Mesenchymal stem cell (in vitro differentiated cells and primary cell): Measurements from ENCODE around the gene WDR70.

Source experiments
- DNase-seq: peaks from one replicate; pipeline ENCODE4 v3.0.0-alpha.2; 2013
- H2AFZ ChIP-seq: one replicate; pipeline ENCODE4 v1.6.1; 2013; ENCODE audit warnings: low read depth, mild to moderate bottlenecking, control low read depth, inconsistent platforms, low read length, moderate library complexity
- H2AK5ac ChIP-seq: 2 replicates; pipeline ENCODE4 v1.6.1; 2013; ENCODE audit warnings: low read length, moderate library complexity, mild to moderate bottlenecking, inconsistent platforms; ENCODE audit not compliant: severe bottlenecking
- H2BK120ac ChIP-seq: one replicate; pipeline ENCODE4 v1.6.1; 2013; ENCODE audit warnings: low read depth, mild to moderate bottlenecking, inconsistent platforms, low read length, moderate library complexity
- H2BK12ac ChIP-seq, 2 experiments: one replicate each; pipeline ENCODE4 v1.6.1; 2013; ENCODE audit warnings: inconsistent platforms in 2 of 2, low read length in 2 of 2, mild to moderate bottlenecking in 2 of 2, moderate library complexity in 2 of 2, control low read depth in 1 of 2
- H2BK15ac ChIP-seq: one replicate; pipeline ENCODE4 v1.6.1; 2013; ENCODE audit warnings: mild to moderate bottlenecking, low read depth, inconsistent platforms; ENCODE audit not compliant: poor library complexity, severe bottlenecking
- H2BK5ac ChIP-seq: 2 replicates; pipeline ENCODE4 v1.6.1; 2013; ENCODE audit warnings: low read depth, mild to moderate bottlenecking, low read length, control low read depth, inconsistent platforms; ENCODE audit not compliant: poor library complexity, severe bottlenecking
- H3K14ac ChIP-seq, 2 experiments: one replicate each; pipeline ENCODE4 v1.6.1; 2013; ENCODE audit warnings: inconsistent platforms in 2 of 2, low read length in 2 of 2, control low read depth in 1 of 2, mild to moderate bottlenecking in 1 of 2, moderate library complexity in 1 of 2
- H3K18ac ChIP-seq, 2 experiments: one replicate each; pipeline ENCODE4 v1.6.1; 2013; ENCODE audit warnings: inconsistent platforms in 2 of 2, low read length in 2 of 2, control low read depth in 1 of 2, low read depth in 1 of 2, mild to moderate bottlenecking in 1 of 2
- H3K23ac ChIP-seq, 2 experiments: one replicate each; pipeline ENCODE4 v1.6.1; 2013; ENCODE audit warnings: inconsistent platforms in 2 of 2, low read length in 2 of 2, mild to moderate bottlenecking in 2 of 2, moderate library complexity in 2 of 2, control low read depth in 1 of 2
- H3K27ac ChIP-seq: 2 replicates; pipeline ENCODE4 v1.5.1; 2013; ENCODE audit warnings: mild to moderate bottlenecking, moderate library complexity, low read length, control low read depth, inconsistent platforms; ENCODE audit not compliant: poor library complexity, severe bottlenecking
- H3K27me3 ChIP-seq, 2 experiments: 2 replicates each; pipeline versions ENCODE4 v1.6.1 to v1.7.0; 2013; ENCODE audit warnings: low read length in 2 of 2, mild to moderate bottlenecking in 2 of 2, moderate library complexity in 2 of 2, control low read depth in 1 of 2, inconsistent platforms in 1 of 2; ENCODE audit not compliant: control insufficient read depth in 1 of 2, insufficient read depth in 1 of 2
- H3K36me3 ChIP-seq, 2 experiments: 2 replicates each; pipeline versions ENCODE4 v1.6.1 to v1.7.0; 2013; ENCODE audit warnings: low read length in 2 of 2, control low read depth in 1 of 2, inconsistent platforms in 1 of 2, low read depth in 1 of 2, mild to moderate bottlenecking in 1 of 2; ENCODE audit not compliant: insufficient read depth in 2 of 2, control insufficient read depth in 1 of 2
- H3K4ac ChIP-seq, 2 experiments: one replicate each; pipeline ENCODE4 v1.6.1; 2013; ENCODE audit warnings: inconsistent platforms in 2 of 2, low read length in 2 of 2, mild to moderate bottlenecking in 2 of 2, moderate library complexity in 2 of 2, control low read depth in 1 of 2, low read depth in 1 of 2
- H3K4me1 ChIP-seq: 2 replicates; pipeline ENCODE4 v1.6.1; 2013; ENCODE audit warnings: low read depth, low read length, control low read depth; ENCODE audit not compliant: control insufficient read depth, insufficient read depth
- H3K4me2 ChIP-seq: 2 replicates; pipeline ENCODE4 v1.6.1; 2013; ENCODE audit warnings: low read length, mild to moderate bottlenecking, inconsistent platforms; ENCODE audit not compliant: poor library complexity, severe bottlenecking
- H3K4me3 ChIP-seq, 2 experiments: 2 replicates each; pipeline versions ENCODE4 v1.5.1 to v1.7.0; 2013; ENCODE audit warnings: low read length in 2 of 2, mild to moderate bottlenecking in 2 of 2, control low read depth in 1 of 2, low read depth in 1 of 2; ENCODE audit not compliant: insufficient read depth in 1 of 2
- H3K79me1 ChIP-seq: replicated peaks from 2 replicates; pipeline ENCODE4 v1.6.1; 2013; ENCODE audit warnings: mild to moderate bottlenecking, control low read depth, low read length, inconsistent platforms; ENCODE audit not compliant: poor library complexity, severe bottlenecking
- H3K9ac ChIP-seq: 2 replicates; pipeline ENCODE4 v1.7.0; 2013; ENCODE audit warnings: mild to moderate bottlenecking, low read length, moderate library complexity
- H3K9me3 ChIP-seq: 2 replicates; pipeline ENCODE4 v1.7.0; 2013; ENCODE audit warnings: mild to moderate bottlenecking, low read length; ENCODE audit not compliant: control insufficient read depth
- H4K8ac ChIP-seq: one replicate; pipeline ENCODE4 v1.6.1; 2013; ENCODE audit warnings: inconsistent platforms, mild to moderate bottlenecking, low read length, moderate library complexity
- H4K91ac ChIP-seq: one replicate; pipeline ENCODE4 v1.6.1; 2013; ENCODE audit warnings: mild to moderate bottlenecking, low read length, inconsistent platforms
- WGBS: methylation state at CpG from one replicate; pipeline ENCODE4 v1.1.7; 2013; ENCODE audit warnings: mixed read lengths; 5-methylcytosine and 5-hydroxymethylcytosine counted together

WDR70 gene

DNA sequence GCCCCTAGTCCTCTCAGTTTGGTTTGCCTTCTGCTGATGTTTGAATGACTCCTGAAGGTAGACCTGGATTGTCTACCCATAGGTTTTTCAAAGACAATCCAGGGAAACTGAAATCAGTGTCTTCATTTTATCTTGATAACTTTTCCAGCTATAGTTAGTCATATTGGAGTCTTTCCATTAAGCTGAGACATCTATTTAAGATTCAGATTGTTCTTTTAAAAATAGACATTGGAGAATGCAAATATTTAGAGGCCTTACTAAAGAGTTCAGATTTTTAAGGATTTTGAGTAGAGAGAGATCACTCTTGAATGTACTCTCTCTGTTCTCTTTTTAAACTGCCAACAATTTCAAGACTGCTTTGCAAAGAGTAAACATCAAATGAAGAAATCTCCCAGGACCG, 391.7 kb downstream of the WDR70 start:
- no peak overlapping the region for H2BK120ac ChIP-seq

DNA sequence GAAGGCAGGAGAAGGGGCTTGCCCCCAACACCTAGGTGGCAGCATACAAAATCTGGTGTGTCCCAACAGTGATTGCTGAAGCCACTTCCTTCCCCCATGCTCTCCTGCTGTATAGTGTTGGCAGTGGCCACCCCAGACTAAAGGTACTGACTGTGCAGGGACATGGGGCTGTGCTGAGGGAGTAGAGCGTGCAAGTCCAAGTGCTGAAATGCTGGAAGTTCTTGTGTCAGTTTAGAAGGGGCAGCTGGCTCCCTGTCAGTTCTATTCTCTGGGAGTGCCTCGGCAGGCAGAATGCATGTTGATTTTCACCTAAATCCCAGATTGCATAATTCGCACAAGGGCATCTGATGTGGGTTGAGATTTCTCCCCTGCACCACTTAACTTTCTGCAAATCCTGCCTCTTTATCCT, 392.1 kb downstream of the WDR70 start:
- peak overlapping the region; percentile 0 for H3K4me2 ChIP-seq
- H3K9me3 ChIP-seq = peaks cover 7% of the 10 kb centered on the region
- H3K23ac ChIP-seq = no peak overlapping the region
- H3K79me1 ChIP-seq = no peaks in the 10 kb centered on the region
- H3K4ac ChIP-seq = no peak overlapping the region
- H3K27me3 ChIP-seq = no peaks in the 10 kb centered on the region
- H3K36me3 ChIP-seq = no peaks in the 10 kb centered on the region
- H3K14ac ChIP-seq = peak overlapping the region in 1 of 2 experiments; percentile 5
- DNase-seq = peak; percentile 80
- H3K18ac ChIP-seq = peak overlapping the region in 1 of 2 experiments; percentile 25
- peak overlapping the region; percentile 91 for H3K27ac ChIP-seq
- H3K4me3 ChIP-seq = peak overlapping the region in 1 of 2 experiments; percentile 35
- H2BK120ac ChIP-seq = no peak overlapping the region
- 29% methylated on average over 3 of the region's 3 CpGs for WGBS
- H4K91ac ChIP-seq = no peak overlapping the region
- no peak overlapping the region for H4K8ac ChIP-seq
- no peak overlapping the region for H2BK15ac ChIP-seq
- peaks cover 8% of the 10 kb centered on the region for H3K4me1 ChIP-seq
- no peak overlapping the region for H2BK12ac ChIP-seq
- peak overlapping the region; percentile 18 for H2AK5ac ChIP-seq
- H3K9ac ChIP-seq = peak overlapping the region; percentile 31
- H2AFZ ChIP-seq = no peak overlapping the region
- peak overlapping the region; percentile 67 for H2BK5ac ChIP-seq

More for the DNA sequence above, 391.7 kb downstream of the WDR70 start:
- peak overlapping the region; percentile 67 for H2BK5ac ChIP-seq
- no peak overlapping the region for H4K91ac ChIP-seq
- H3K23ac ChIP-seq = no peak overlapping the region
- no peaks in the 10 kb centered on the region for H3K36me3 ChIP-seq
- peak overlapping the region in 1 of 2 experiments; percentile 35 for H3K4me3 ChIP-seq
- H2AFZ ChIP-seq = no peak overlapping the region
- DNase-seq = no peak
- peak overlapping the region; percentile 31 for H3K9ac ChIP-seq
- no peak overlapping the region for H3K4me2 ChIP-seq
- peak overlapping the region; percentile 18 for H2AK5ac ChIP-seq
- no peak overlapping the region for H2BK15ac ChIP-seq
- H3K14ac ChIP-seq = no peak overlapping the region
- H4K8ac ChIP-seq = no peak overlapping the region
- WGBS = 44% methylated on average over 1 of the region's 1 CpG
- peaks cover 7% of the 10 kb centered on the region for H3K9me3 ChIP-seq
- no peaks in the 10 kb centered on the region for H3K27me3 ChIP-seq
- peak overlapping the region in 1 of 2 experiments; percentile 25 for H3K18ac ChIP-seq
- peak overlapping the region; percentile 91 for H3K27ac ChIP-seq
- no peak overlapping the region for H3K4ac ChIP-seq
- peaks cover 8% of the 10 kb centered on the region for H3K4me1 ChIP-seq
- no peaks in the 10 kb centered on the region for H3K79me1 ChIP-seq
- no peak overlapping the region for H2BK12ac ChIP-seq

DNA sequence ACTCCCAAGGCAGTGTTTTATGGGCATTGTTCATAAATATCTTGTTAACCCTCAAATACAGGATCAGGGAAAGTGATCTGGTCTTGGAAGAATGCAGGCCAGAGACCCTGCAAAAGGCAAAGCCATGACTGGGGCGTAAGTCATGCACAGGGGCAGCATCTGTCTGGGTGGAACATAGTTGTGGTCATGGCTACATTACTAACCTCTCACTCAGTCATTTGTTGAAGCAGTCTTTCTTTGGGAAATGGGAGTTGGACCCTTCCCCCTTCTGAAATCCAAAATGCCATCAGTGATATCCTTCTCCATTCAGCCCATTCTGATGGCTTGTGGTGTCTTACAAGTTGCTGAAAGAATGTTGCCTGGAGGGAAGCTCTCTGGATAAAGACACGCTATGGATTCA, 392.6 kb downstream of the WDR70 start:
- WGBS = 0% methylated on average over 2 of the region's 2 CpGs
- Histone ChIP-seq H3K18ac (no peak overlapping the region), H2BK120ac (no peak overlapping the region), H2AFZ (no peak overlapping the region), H2BK5ac (peak overlapping the region; percentile 12), H3K36me3 (no peaks in the 10 kb centered on the region), H3K4me2 (no peak overlapping the region), H2BK12ac (no peak overlapping the region), H3K14ac (no peak overlapping the region), H3K4ac (no peak overlapping the region), H3K23ac (no peak overlapping the region), H4K91ac (no peak overlapping the region), H3K4me1 (peaks cover 9% of the 10 kb centered on the region), H3K79me1 (no peaks in the 10 kb centered on the region), H3K9me3 (peaks cover 7% of the 10 kb centered on the region), H3K4me3 (peak overlapping the region in 1 of 2 experiments; percentile 35), H4K8ac (no peak overlapping the region), H3K27ac (peak overlapping the region; percentile 91), H3K9ac (peak overlapping the region; percentile 44), H2AK5ac (peak overlapping the region; percentile 59), H2BK15ac (no peak overlapping the region), H3K27me3 (no peaks in the 10 kb centered on the region)
- DNase-seq = peak; percentile 95

DNA sequence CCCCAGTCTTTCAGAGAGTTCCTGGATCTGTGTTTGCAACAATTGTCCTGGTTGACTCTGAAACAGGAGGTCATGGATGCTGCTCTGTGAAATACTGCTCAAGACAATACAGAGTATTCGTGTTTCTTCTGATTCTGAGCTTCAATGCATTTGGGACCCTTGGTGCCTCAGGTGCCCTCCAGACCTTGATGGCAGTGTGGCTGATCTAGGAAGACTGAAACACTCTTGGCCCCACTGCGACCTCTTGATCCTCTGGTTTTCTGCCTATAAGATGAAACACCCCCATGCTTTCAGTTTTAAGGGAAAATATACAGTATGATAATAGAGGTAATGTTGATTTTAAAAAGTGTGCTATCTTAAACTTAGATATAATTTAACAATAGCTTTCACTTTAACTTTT, 393.1 kb downstream of the WDR70 start:
- 81% methylated on average over 2 of the region's 2 CpGs for WGBS
- Histone ChIP-seq H3K27me3 (no peaks in the 10 kb centered on the region), H3K4me3 (no peak overlapping the region)

More for the DNA sequence above, 393.1 kb downstream of the WDR70 start:
- Histone ChIP-seq H3K9me3 (peaks cover 7% of the 10 kb centered on the region), H3K23ac (no peak overlapping the region), H2BK15ac (no peak overlapping the region), H2BK5ac (peak overlapping the region; percentile 12), H4K8ac (no peak overlapping the region), H3K79me1 (no peaks in the 10 kb centered on the region), H2BK120ac (no peak overlapping the region), H4K91ac (no peak overlapping the region), H3K36me3 (no peaks in the 10 kb centered on the region), H3K14ac (no peak overlapping the region), H3K4ac (no peak overlapping the region), H3K4me1 (peaks cover 14% of the 10 kb centered on the region), H3K9ac (peak overlapping the region; percentile 44), H3K27ac (peak overlapping the region; percentile 89), H2BK12ac (peak overlapping the region in 1 of 2 experiments; percentile 17), H3K4me2 (no peak overlapping the region), H3K18ac (peak overlapping the region in 1 of 2 experiments; percentile 61), H2AFZ (no peak overlapping the region), H2AK5ac (peak overlapping the region; percentile 59)
- no peak for DNase-seq
